ENCODE data around the gene ADM. TPM values are rescaled to one million over a fixed set of nuclear protein-coding genes. Genes with fewer than 3 reads are reported as not detected.
A peak's percentile ranks its signal among the peaks of the same experiment; 100 is the strongest.

ADM gene
- polyA plus RNA-seq, 2 of the 4 experiments (the other 2 are of a cell fraction): 66.3 to 72.1 TPM

GRCh38 chr11:10323793-10324170 is 18.9 kb downstream of the ADM start:
- TF ChIP-seq JUN (IDR thresholded peaks at IDR 0.05) (no peak), RARB (CRISPR knock-in tag; IDR thresholded peaks at IDR 0.05) (no peak), FOSB (CRISPR knock-in tag; IDR thresholded peaks at IDR 0.05) (no peak), KDM5A (IDR thresholded peaks at IDR 0.05) (no peak), JUNB (IDR thresholded peaks at IDR 0.05) (no peak), BHLHE40 (IDR thresholded peaks at IDR 0.05; ENCODE audit: low read depth, low read length) (no peak), CTCF (IDR thresholded peaks at IDR 0.05) (no peak), BCL3 (IDR thresholded peaks at IDR 0.05) (no peak), ATOH8 (CRISPR knock-in tag; IDR thresholded peaks at IDR 0.05; ENCODE audit: low read depth) (no peak), ESRRA (IDR thresholded peaks at IDR 0.05; ENCODE audit: borderline replicate concordance, low read length) (no peak), HOXB13 (CRISPR knock-in tag; IDR thresholded peaks at IDR 0.05; ENCODE audit: low read depth) (no peak), NR3C1 (IDR thresholded peaks at IDR 0.05) (no peak), RNF2 (IDR thresholded peaks at IDR 0.05; ENCODE audit: borderline replicate concordance, low read depth) (no peak), POLR2AphosphoS2 (conservative IDR thresholded peaks at IDR 0.05; ENCODE audit: low read length) (no peak), ZFP36 (IDR thresholded peaks at IDR 0.05; ENCODE audit: borderline replicate concordance, partially characterized antibody) (no peak), MYC (IDR thresholded peaks at IDR 0.05; ENCODE audit: borderline replicate concordance, low read length) (no peak), RCOR1 (IDR thresholded peaks at IDR 0.05; ENCODE audit: low read depth, low read length) (no peak), TP53 (CRISPR knock-in tag; IDR thresholded peaks at IDR 0.05) (no peak)
- no peak for DNase-seq (ENCODE audit: low read depth in 1 of 2, low spot score in 1 of 2)
- CTCF ChIA-PET: interaction anchor here (0.6 to 13.0 kb wide), 20 partner anchors 8 to 1584 kb away, joined by 3 to 188 read pairs (median 3); partner anchors contain the start of gene ADM

GRCh38 chr11:10324474-10324873 is 19.6 kb downstream of the ADM start:
- Histone ChIP-seq H3K9me3 (0 out of 3 replicates have a peak, but pooled peaks cover 2% of the 10 kb centered on the region), H3K4me1 (peaks cover 75% of the 10 kb centered on the region), H3K27ac (peak overlapping the region; percentile 63 to 77; a peak in 4 of 6 replicates), H3K4me2 (no peak overlapping the region), H3K4me3 (no peak overlapping the region)
- ATAC-seq (no peak), FAIRE-seq (no peak), DNase-seq (ENCODE audit: low read depth in 1 of 2, low spot score in 1 of 2) (no peak)
- TF ChIP-seq HEYL (CRISPR knock-in tag; IDR thresholded peaks at IDR 0.05): no peak
- no peak for TF ChIP-seq HMGXB4 (CRISPR knock-in tag; IDR thresholded peaks at IDR 0.05; ENCODE audit: borderline replicate concordance)
- TF ChIP-seq CTCF (IDR thresholded peaks at IDR 0.05): no peak
- TF ChIP-seq PBX3 (IDR thresholded peaks at IDR 0.05): no peak
- TF ChIP-seq CBX8 (IDR thresholded peaks at IDR 0.05): no peak
- no peak for TF ChIP-seq HOXB13 (CRISPR knock-in tag; IDR thresholded peaks at IDR 0.05; ENCODE audit: low read depth)
- TF ChIP-seq ELK1 (IDR thresholded peaks at IDR 0.05; ENCODE audit: low read depth, low read length): no peak
- TF ChIP-seq CBX2 (IDR thresholded peaks at IDR 0.05; ENCODE audit: borderline replicate concordance, low read depth): no peak
- no peak for TF ChIP-seq KDM1A (IDR thresholded peaks at IDR 0.05; ENCODE audit: low read depth)
- TF ChIP-seq MAZ (IDR thresholded peaks at IDR 0.05; ENCODE audit: borderline replicate concordance, low read depth, low read length): no peak
- 75% methylated on average over 3 of the region's 3 CpGs for WGBS (ENCODE audit: missing lambda C conversion rate)
- ChIA-PET CTCF (interaction anchor here (0.8 to 13.0 kb wide), 12 partner anchors 9 to 1585 kb away, joined by 3 to 188 read pairs (median 4); partner anchors contain the start of gene ADM), POLR2A (interaction anchor here (1.9 kb wide), 1 partner anchor 20 kb away, joined by 5 read pairs; the partner anchor contains the start of gene ADM)

More at GRCh38 chr11:10323793-10324170, 18.9 kb downstream of the ADM start:
- Histone ChIP-seq H3K9me3 (0 out of 3 replicates have a peak, but pooled peaks cover 2% of the 10 kb centered on the region), H3K4me1 (peaks cover 72% of the 10 kb centered on the region), H3K27ac (peak overlapping the region; percentile 72 to 73), H3K4me2 (peak overlapping the region; percentile 75; the same call in 1 of the 3 replicates), H3K4me3 (no peak overlapping the region)
- ATAC-seq (no peak), FAIRE-seq (no peak)
- POLR2A ChIA-PET: interaction anchor here (0.7 to 1.9 kb wide), 2 partner anchors 12 to 19 kb away, joined by 3 to 5 read pairs; partner anchors contain the start of gene ADM
- WGBS (ENCODE audit: missing lambda C conversion rate): 45% methylated on average over 1 of the region's 1 CpG

All from A549 (cell line).